Naive thymus-derived CD4-positive, alpha-beta T cell (primary cell): ENCODE data around the gene KRTAP10-3. TPM values are rescaled to one million over a fixed set of nuclear protein-coding genes. Genes with fewer than 3 reads are reported as not detected.

Experiments
- ATAC-seq: fragments of 150-1000 bp; cut with Tn5 transposase; 2 replicates; pipeline ENCODE4 v1.10.0; 2021; ENCODE audit warnings: mild to moderate bottlenecking, moderate library complexity
- CTCF ChIA-PET: fragments of 350-600 bp; sonication (Branson Sonifier 250); formaldehyde crosslinking; loops from one replicate; lab custom pipeline; 2021; ENCODE audit warnings: antibody characterized with exemption; lab: Charles Lee
- POLR2A ChIA-PET: fragments of 350-600 bp; sonication (Branson Sonifier 250); formaldehyde crosslinking; loops from one replicate; lab custom pipeline; 2021; ENCODE audit warnings: antibody characterized with exemption, inconsistent platforms; lab: Charles Lee
- DNase-seq, 9 donors: peaks; one replicate each; pipeline versions ENCODE4 v3.0.0 to v3.0.0-alpha.2; 2020 to 2022; ENCODE audit warnings: mixed read lengths in 1 of 9
- H3K27ac ChIP-seq: one replicate; pipeline ENCODE4 v1.7.0; 2013; ENCODE audit warnings: mild to moderate bottlenecking, low read depth, low read length, moderate library complexity
- H3K27me3 ChIP-seq, 2 donors: one replicate each; pipeline ENCODE4 v1.7.0; 2013; ENCODE audit warnings: low read length in 2 of 2, mild to moderate bottlenecking in 2 of 2, moderate library complexity in 2 of 2; ENCODE audit not compliant: control insufficient read depth in 2 of 2, insufficient read depth in 2 of 2
- H3K36me3 ChIP-seq, 3 experiments: 1 replicate in 2 of 3; 2 replicates in 1 of 3; pipeline ENCODE4 v1.7.0; 2013; ENCODE audit warnings: low read length in 3 of 3, mild to moderate bottlenecking in 3 of 3, moderate library complexity in 1 of 3; ENCODE audit not compliant: insufficient read depth in 3 of 3, control insufficient read depth in 2 of 3
- H3K4me1 ChIP-seq, 2 donors: one replicate each; pipeline ENCODE4 v1.7.0; 2013; ENCODE audit warnings: low read length in 2 of 2, mild to moderate bottlenecking in 2 of 2, moderate library complexity in 1 of 2; ENCODE audit not compliant: control insufficient read depth in 2 of 2, insufficient read depth in 2 of 2
- H3K4me3 ChIP-seq: 2 replicates; pipeline ENCODE4 v1.7.0; 2013; ENCODE audit warnings: mild to moderate bottlenecking, low read length
- H3K9me3 ChIP-seq, 3 experiments: 1 replicate in 2 of 3; 2 replicates in 1 of 3; pipeline ENCODE4 v1.7.0; 2013; ENCODE audit warnings: low read length in 3 of 3; ENCODE audit not compliant: control insufficient read depth in 2 of 3
- H3K27ac Mint-ChIP-seq, 9 donors: one replicate each; pipeline ENCODE4 v1.8.0; 2020 to 2022; ENCODE audit warnings: mixed read lengths in 9 of 9, mild to moderate bottlenecking in 8 of 9, moderate library complexity in 5 of 9, inconsistent platforms in 2 of 9
- H3K27me3 Mint-ChIP-seq, 5 donors: one replicate each; pipeline ENCODE4 v1.8.0; 2021 to 2022; ENCODE audit warnings: mixed read lengths in 5 of 5, mild to moderate bottlenecking in 1 of 5
- H3K36me3 Mint-ChIP-seq, 5 donors: one replicate each; pipeline ENCODE4 v1.8.0; 2020 to 2022; ENCODE audit warnings: mixed read lengths in 5 of 5, mild to moderate bottlenecking in 3 of 5, inconsistent platforms in 1 of 5
- H3K4me1 Mint-ChIP-seq, 7 donors: one replicate each; pipeline ENCODE4 v1.8.0; 2020 to 2022; ENCODE audit warnings: mixed read lengths in 7 of 7, mild to moderate bottlenecking in 3 of 7, inconsistent platforms in 1 of 7
- H3K4me3 Mint-ChIP-seq, 10 donors: one replicate each; pipeline ENCODE4 v1.8.0; 2020 to 2022; ENCODE audit warnings: mild to moderate bottlenecking in 10 of 10, mixed read lengths in 10 of 10, moderate library complexity in 6 of 10, inconsistent platforms in 2 of 10
- H3K9me3 Mint-ChIP-seq, 11 donors: one replicate each; pipeline ENCODE4 v1.8.0; 2020 to 2022; ENCODE audit warnings: mixed read lengths in 11 of 11, mild to moderate bottlenecking in 4 of 11, inconsistent platforms in 1 of 11, moderate library complexity in 1 of 11
- intact Hi-C, 2 donors: fragments of 100-400 bp; cut with micrococcal nuclease; formaldehyde crosslinking; loops; one replicate each; pipeline ENCODE4 v1.15.1; 2023
- polyA plus RNA-seq, 2 donors: library from polyadenylated mRNA; unstranded; fragments of 300-500 nt; fragmentation: Illumina TruSeq; gene quantifications; one replicate each; pipeline ENCODE4 v1.2.3, GENCODE V29; 2021
- total RNA-seq, 6 experiments: library from RNA in 5 of 6; stranded (reverse) in 5 of 6; gene quantifications; 1 replicate in 5 of 6; 2 replicates in 1 of 6; pipeline ENCODE4 v1.2.3 and lab custom pipeline; 2021 to 2026

The KRTAP10-3 gene
- total and polyA plus RNA-seq, 7 experiments from 2014 or later = not detected

GRCh38 chr21:44547656-44548331, 10.8 kb downstream of the KRTAP10-3 start:
- ChIA-PET CTCF (interaction anchor here (0.6 to 1.4 kb wide), 7 partner anchors 10 to 246 kb away, joined by 3 to 7 read pairs (median 3); no protein-coding TSS in a partner anchor), POLR2A (interaction anchor here (0.6 to 2.6 kb wide), 8 partner anchors 32 to 364 kb away, joined by 3 to 15 read pairs (median 4); partner anchors contain the start of genes KRTAP10-5, KRTAP12-3, KRTAP12-4 and PTTG1IP)
- peak overlapping the region; percentile 85 to 99 (median 95) for H3K27ac Mint-ChIP-seq
- H3K36me3 ChIP-seq = no peaks in the 10 kb centered on the region
- ATAC-seq (peak; percentile 74), DNase-seq (peak in 8 of 9 donors; percentile 16 to 73 (median 59))
- H3K27ac ChIP-seq = peak overlapping the region; percentile 56
- peaks cover 18 to 29% (median 22%) of the 10 kb centered on the region in 5 donors for H3K36me3 Mint-ChIP-seq
- peaks cover 5 to 14% (median 11%) of the 10 kb centered on the region in 3 experiments for H3K9me3 ChIP-seq
- peak overlapping the region; percentile 50 for H3K4me3 ChIP-seq
- H3K27me3 ChIP-seq = no peaks in the 10 kb centered on the region
- H3K4me1 Mint-ChIP-seq = peaks cover 16 to 34% (median 30%) of the 10 kb centered on the region in 7 donors
- peak overlapping the region; percentile 75 to 86 (median 83) for H3K4me3 Mint-ChIP-seq
- intact Hi-C loops = loop anchor here in 1 of 2 donors (1.0 to 10.0 kb wide), 4 partner anchors 35 to 147 kb away; partner anchors contain the start of genes KRTAP10-12 and KRTAP12-3
- H3K27me3 Mint-ChIP-seq = peaks cover 0 to 5% (median 0%) of the 10 kb centered on the region in 5 donors
- H3K9me3 Mint-ChIP-seq = peaks cover 12 to 34% (median 20%) of the 10 kb centered on the region in 11 donors
- peaks cover 15 to 19% of the 10 kb centered on the region in 2 donors for H3K4me1 ChIP-seq

- peak in 1 of 9 donors; percentile 7 for DNase-seq
- ChIA-PET POLR2A (no interaction called here), CTCF (interaction anchor here (0.7 kb wide), 1 partner anchor 184 kb away, joined by 3 read pairs; no protein-coding TSS in a partner anchor)
- Mint-ChIP-seq H3K4me1 (peaks cover 16 to 30% (median 29%) of the 10 kb centered on the region in 7 donors), H3K27me3 (peaks cover 0 to 6% (median 0%) of the 10 kb centered on the region in 5 donors), H3K9me3 (peaks cover 12 to 33% (median 21%) of the 10 kb centered on the region in 11 donors), H3K36me3 (peaks cover 18 to 28% (median 22%) of the 10 kb centered on the region in 5 donors), H3K4me3 (no peak overlapping the region), H3K27ac (no peak overlapping the region)
- Histone ChIP-seq H3K36me3 (no peaks in the 10 kb centered on the region), H3K4me1 (peaks cover 15 to 19% of the 10 kb centered on the region in 2 donors), H3K4me3 (no peak overlapping the region), H3K27ac (no peak overlapping the region), H3K9me3 (peaks cover 5 to 14% (median 12%) of the 10 kb centered on the region in 3 experiments), H3K27me3 (no peaks in the 10 kb centered on the region)
- ATAC-seq = no peak
- intact Hi-C loops = loop anchor here in 1 of 2 donors (10.0 kb wide), 1 partner anchor 150 kb away; the partner anchor contains the start of gene KRTAP10-12
Observed at GRCh38 chr21:44544566-44544965, 14.0 kb downstream of the KRTAP10-3 start.

- no peak overlapping the region for H3K4me3 Mint-ChIP-seq
- no peak overlapping the region for H3K4me3 ChIP-seq
- H3K27ac ChIP-seq = no peak overlapping the region
Observed at GRCh38 chr21:44542716-44543115, 15.9 kb downstream of the KRTAP10-3 start.

DNA sequence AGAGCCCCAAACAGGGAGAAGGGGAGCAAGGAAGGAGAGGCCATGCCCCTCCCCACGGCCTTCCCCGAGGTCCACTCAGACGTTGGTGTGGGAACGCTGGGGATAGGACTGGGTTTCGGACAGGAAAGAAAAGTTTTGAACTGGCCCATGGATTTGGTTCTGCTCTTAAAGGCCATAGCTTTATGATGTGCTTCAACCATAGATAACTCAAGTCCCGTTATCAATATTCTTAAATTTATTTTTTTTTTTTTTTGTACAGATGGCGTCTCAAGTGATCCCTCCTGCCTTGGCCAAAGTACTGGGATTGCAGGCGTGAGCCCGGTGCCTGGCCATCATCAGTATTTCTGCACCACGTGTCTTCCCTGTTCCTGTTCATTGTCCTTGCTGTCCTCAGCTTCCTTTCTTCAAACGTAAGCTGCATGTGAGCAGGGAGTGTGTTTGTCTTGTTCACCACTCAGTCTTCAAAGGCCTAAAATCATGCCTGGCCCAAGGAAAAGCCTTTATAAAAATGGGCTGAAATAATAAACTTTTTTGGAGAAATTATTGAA, 17.8 kb downstream of the KRTAP10-3 start:
- Mint-ChIP-seq H3K4me3 (no peak overlapping the region), H3K36me3 (peaks cover 0 to 8% (median 4%) of the 10 kb centered on the region in 5 donors), H3K9me3 (peaks cover 0 to 10% (median 6%) of the 10 kb centered on the region in 11 donors), H3K4me1 (peaks cover 0 to 6% (median 0%) of the 10 kb centered on the region in 7 donors), H3K27me3 (peaks cover 0 to 3% (median 0%) of the 10 kb centered on the region in 5 donors), H3K27ac (no peak overlapping the region)
- DNase-seq (no peak), ATAC-seq (no peak)
- no peaks in the 10 kb centered on the region for H3K36me3 ChIP-seq
- intact Hi-C loops = loop anchor here in 1 of 2 donors (10.0 kb wide), 1 partner anchor 154 kb away; the partner anchor contains the start of gene KRTAP10-12
- CTCF ChIA-PET = no interaction called here
- POLR2A ChIA-PET = interaction anchor here (0.6 to 1.1 kb wide), 2 partner anchors 117 to 344 kb away, joined by 3 to 4 read pairs; partner anchors contain the start of gene KRTAP12-3
- peaks cover 0 to 6% (median 4%) of the 10 kb centered on the region in 3 experiments for H3K9me3 ChIP-seq
- no peak overlapping the region for H3K4me3 ChIP-seq
- no peaks in the 10 kb centered on the region for H3K27me3 ChIP-seq
- H3K4me1 ChIP-seq = no peaks in the 10 kb centered on the region
- no peak overlapping the region for H3K27ac ChIP-seq

More at GRCh38 chr21:44542716-44543115, 15.9 kb downstream of the KRTAP10-3 start:
- peaks cover 8% of the 10 kb centered on the region in 2 donors for H3K4me1 ChIP-seq
- Mint-ChIP-seq H3K27ac (no peak overlapping the region), H3K9me3 (peaks cover 9 to 27% (median 19%) of the 10 kb centered on the region in 11 donors), H3K36me3 (peaks cover 13 to 19% (median 18%) of the 10 kb centered on the region in 5 donors), H3K4me1 (peaks cover 8 to 12% (median 12%) of the 10 kb centered on the region in 7 donors), H3K27me3 (peaks cover 0 to 3% (median 0%) of the 10 kb centered on the region in 5 donors)
- H3K27me3 ChIP-seq = no peaks in the 10 kb centered on the region
- no peaks in the 10 kb centered on the region for H3K36me3 ChIP-seq
- ATAC-seq = no peak
- ChIA-PET CTCF (interaction anchor here (2.7 kb wide), 1 partner anchor 32 kb away, joined by 7 read pairs; no protein-coding TSS in a partner anchor), POLR2A (no interaction called here)
- peaks cover 5 to 14% (median 12%) of the 10 kb centered on the region in 3 experiments for H3K9me3 ChIP-seq
- no peak for DNase-seq
- intact Hi-C loops = loop anchor here in 1 of 2 donors (10.0 kb wide), 1 partner anchor 152 kb away; the partner anchor contains the start of gene KRTAP10-12

DNA sequence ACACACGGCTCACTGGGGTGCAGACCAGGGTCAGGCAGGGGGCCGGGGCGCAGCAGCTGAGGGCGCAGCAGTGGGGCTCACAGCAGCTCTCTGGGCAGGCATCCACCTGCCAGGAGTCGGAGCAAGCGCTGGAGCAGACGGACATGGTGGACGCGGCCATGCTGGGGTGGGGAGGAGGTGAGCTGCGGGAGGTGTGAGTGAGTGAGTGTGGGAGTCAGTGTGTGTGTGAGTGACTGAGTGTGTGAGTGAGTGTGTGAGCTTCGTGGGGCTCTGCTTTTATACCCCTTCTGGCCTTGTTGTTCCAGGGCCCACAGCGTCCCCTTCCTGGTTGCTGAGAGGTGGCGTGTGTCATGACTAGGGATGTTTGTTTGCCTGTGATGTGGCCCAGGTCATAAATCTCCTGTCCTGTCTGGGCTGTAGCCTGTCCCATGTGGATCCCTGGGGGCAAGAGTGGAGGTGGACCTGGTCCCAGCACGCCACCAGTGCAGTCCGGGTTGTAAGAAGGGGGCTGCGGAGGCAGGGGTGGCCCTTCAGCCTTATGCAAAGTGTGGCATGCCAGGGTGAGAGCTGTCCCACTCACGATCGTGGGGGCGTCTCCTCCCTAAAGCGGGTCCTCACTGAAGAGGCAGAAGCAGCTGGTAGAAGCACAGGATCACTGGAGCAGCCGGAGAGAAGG, 18.5 kb downstream of the KRTAP10-3 start, which contains the start of gene KRTAP10-1:
Gene KRTAP10-1, minus strand, starts transcription at position 205 of the 676 bp plus-strand sequence. Its CDS starts 45 bp downstream, at position 160.
- Histone ChIP-seq H3K27ac (no peak within 1 kb of the TSS), H3K4me1 (no peaks in the 10 kb centered on the region), H3K27me3 (no peaks in the 10 kb centered on the region), H3K9me3 (peaks cover 0 to 6% (median 4%) of the 10 kb centered on the region in 3 experiments), H3K4me3 (no peak within 1 kb of the TSS), H3K36me3 (no peaks in the 10 kb centered on the region)
- CTCF ChIA-PET = no interaction called here
- Mint-ChIP-seq H3K4me3 (no peak within 1 kb of the TSS), H3K36me3 (peaks cover 0 to 4% (median 0%) of the 10 kb centered on the region in 5 donors), H3K27ac (peak within 1 kb of the TSS in 1 of 9 donors; percentile 26), H3K4me1 (peaks cover 0 to 6% (median 0%) of the 10 kb centered on the region in 7 donors), H3K27me3 (peaks cover 0 to 3% (median 0%) of the 10 kb centered on the region in 5 donors), H3K9me3 (peaks cover 0 to 6% (median 0%) of the 10 kb centered on the region in 11 donors)
- POLR2A ChIA-PET = interaction anchor here (1.1 kb wide), 1 partner anchor 117 kb away, joined by 3 read pairs; the partner anchor contains the start of gene KRTAP12-3
- intact Hi-C loops = loop anchor here in 1 of 2 donors (10.0 kb wide), 1 partner anchor 155 kb away; the partner anchor contains the start of gene KRTAP10-12
- DNase-seq = peak in 1 of 9 donors; percentile 17
- no peak for ATAC-seq
